Measurements from ENCODE around the gene SP1. TPM values are rescaled to one million over a fixed set of nuclear protein-coding genes. Genes with fewer than 3 reads are reported as not detected.

SP1 gene
- total RNA-seq, 1 experiment from 2014 or later = 96.8 TPM

- Histone ChIP-seq H2AFZ (ENCODE audit: low read depth, low read length, poor library complexity, severe bottlenecking) (no peak overlapping the region), H3K4me2 (ENCODE audit: low read length) (no peak overlapping the region), H3K27me3 (ENCODE audit: insufficient read depth, low read length) (no peaks in the 10 kb centered on the region), H3K9me2 (ENCODE audit: insufficient read depth) (no peaks in the 10 kb centered on the region), H3K27ac (ENCODE audit: low read depth, low read length) (no peak overlapping the region), H3K36me3 (ENCODE audit: control insufficient read depth in 1 of 2, insufficient read depth in 2 of 2, low read length in 2 of 2) (peaks cover 89 to 93% of the 10 kb centered on the region in 2 experiments), H3K4me1 (ENCODE audit: control insufficient read depth in 1 of 2, insufficient read depth in 2 of 2, low read length in 2 of 2) (no peaks in the 10 kb centered on the region; a peak in 1 of 4 replicates), H4K20me1 (ENCODE audit: insufficient read depth) (peaks cover 74% of the 10 kb centered on the region; the same call in 1 of the 2 replicates), H3K9me3 (ENCODE audit: control insufficient read depth in 1 of 2, insufficient read depth in 1 of 2, low read depth in 1 of 2, low read length in 2 of 2) (no peaks in the 10 kb centered on the region), H3K79me2 (ENCODE audit: insufficient read depth, low read length) (peaks cover 100% of the 10 kb centered on the region), H3K9ac (ENCODE audit: low read length) (no peak overlapping the region), H3K4me3 (replicated peaks in 1 of 2; ENCODE audit: low read depth in 1 of 2, low read length in 2 of 2) (no peak overlapping the region)
- CTCF ChIA-PET = interaction anchor here (1.5 kb wide), 1 partner anchor 18 kb away, joined by 5 read pairs; no protein-coding TSS in a partner anchor
- no TSS peak for BruUV-seq (replicated peaks)
- intact Hi-C loops (cut with micrococcal nuclease) = no loop called here
- TF ChIP-seq CBX3 (IDR thresholded peaks at IDR 0.05; ENCODE audit: low read depth) = no peak
- RAD21 ChIA-PET (ENCODE audit: low non-redundant PET in 1 of 2, low total read pairs in 2 of 2, uncharacterized antibody in 2 of 2, unreplicated experiment in 2 of 2) = no interaction called here
- no peak for ATAC-seq
- POLR2A ChIA-PET = no interaction called here
- no peak for DNase-seq (ENCODE audit: low read depth, low spot score)
Observed at GRCh38 chr12:53459097-53459496, 79.1 kb downstream of the SP1 start.

- Histone ChIP-seq H3K36me3 (ENCODE audit: control insufficient read depth in 1 of 2, insufficient read depth in 2 of 2, low read length in 2 of 2) (peaks cover 92 to 93% of the 10 kb centered on the region in 2 experiments), H4K20me1 (ENCODE audit: insufficient read depth) (peaks cover 62% of the 10 kb centered on the region; the same call in 1 of the 2 replicates), H3K4me1 (ENCODE audit: control insufficient read depth in 1 of 2, insufficient read depth in 2 of 2, low read length in 2 of 2) (no peaks in the 10 kb centered on the region)
Observed at GRCh38 chr12:53461059-53461458, 81.1 kb downstream of the SP1 start.

More at GRCh38 chr12:53461059-53461458, 81.1 kb downstream of the SP1 start:
- RAD21 ChIA-PET (ENCODE audit: low non-redundant PET in 1 of 2, low total read pairs in 2 of 2, uncharacterized antibody in 2 of 2, unreplicated experiment in 2 of 2) = no interaction called here
- H3K27me3 ChIP-seq (ENCODE audit: insufficient read depth, low read length) = no peaks in the 10 kb centered on the region
- TF ChIP-seq REST (IDR thresholded peaks at IDR 0.05; ENCODE audit: low read depth) (no peak), YY1 (IDR thresholded peaks at IDR 0.05; ENCODE audit: extremely low read depth, insufficient replicate concordance, low read depth, low read length) (no peak), ZBTB33 (IDR thresholded peaks at IDR 0.05; ENCODE audit: extremely low read depth, insufficient replicate concordance, low read length) (no peak), EZH2 (IDR thresholded peaks at IDR 0.05) (no peak), SRF (IDR thresholded peaks at IDR 0.05; ENCODE audit: low read depth) (no peak), ZNF274 (IDR thresholded peaks at IDR 0.05; ENCODE audit: low read depth, low read length) (no peak), CTCF (IDR thresholded peaks at IDR 0.05 in 2 of 3, conservative IDR thresholded peaks at IDR 0.05 in 1 of 3; ENCODE audit: borderline replicate concordance in 1 of 3, insufficient read depth in 1 of 3, low read depth in 2 of 3, low read length in 2 of 3) (no peak), JUND (IDR thresholded peaks at IDR 0.05) (no peak), TCF7L2 (IDR thresholded peaks at IDR 0.05; ENCODE audit: borderline replicate concordance, extremely low read depth, insufficient read depth, insufficient read length) (no peak)
- no peak overlapping the region for H3K4me3 ChIP-seq (replicated peaks in 1 of 2; ENCODE audit: low read depth in 1 of 2, low read length in 2 of 2)
- DNase-seq (ENCODE audit: low read depth, low spot score) (no peak), ATAC-seq (no peak)
- no peaks in the 10 kb centered on the region for H3K9me3 ChIP-seq (ENCODE audit: control insufficient read depth in 1 of 2, insufficient read depth in 1 of 2, low read depth in 1 of 2, low read length in 2 of 2)
- BruUV-seq (replicated peaks) = no TSS peak
- no peak overlapping the region for H3K27ac ChIP-seq (ENCODE audit: low read depth, low read length)
- CTCF ChIA-PET = no interaction called here
- peaks cover 100% of the 10 kb centered on the region for H3K79me2 ChIP-seq (ENCODE audit: insufficient read depth, low read length)
- H3K9ac ChIP-seq (ENCODE audit: low read length) = no peak overlapping the region
- POLR2A ChIA-PET = no interaction called here
- no peak overlapping the region for H3K4me2 ChIP-seq (ENCODE audit: low read length)
- intact Hi-C loops (cut with micrococcal nuclease) = no loop called here
- H2AFZ ChIP-seq (ENCODE audit: low read depth, low read length, poor library complexity, severe bottlenecking) = no peak overlapping the region
- no peaks in the 10 kb centered on the region for H3K9me2 ChIP-seq (ENCODE audit: insufficient read depth)
